Measurements from ENCODE around the gene FAM222A. TPM values are rescaled to one million over a fixed set of nuclear protein-coding genes. Genes with fewer than 3 reads are reported as not detected.

The FAM222A gene
- total RNA-seq, 1 experiment from 2014 or later = 4.2 TPM

- DNase-seq (ENCODE audit: low spot score) = no peak
Observed at GRCh38 chr12:109737126-109737525, 23.5 kb downstream of the FAM222A start.

GRCh38 chr12:109737631-109738030, 24.0 kb downstream of the FAM222A start:
- DNase-seq (ENCODE audit: low spot score) = no peak

GRCh38 chr12:109738209-109738608, 24.6 kb downstream of the FAM222A start:
- no peak for DNase-seq (ENCODE audit: low spot score)

- peak; percentile 21 for DNase-seq (ENCODE audit: low spot score)
Observed at GRCh38 chr12:109738878-109739665, 25.4 kb downstream of the FAM222A start.

- DNase-seq (ENCODE audit: low spot score) = no peak
Observed at GRCh38 chr12:109739747-109740693, 26.4 kb downstream of the FAM222A start.

GRCh38 chr12:109740694-109741245, 27.1 kb downstream of the FAM222A start:
- DNase-seq (ENCODE audit: low spot score) = no peak

GRCh38 chr12:109741286-109741969, 27.8 kb downstream of the FAM222A start:
- DNase-seq (ENCODE audit: low spot score) = no peak

GRCh38 chr12:109741970-109742703, 28.5 kb downstream of the FAM222A start:
- no peak for DNase-seq (ENCODE audit: low spot score)

- DNase-seq (ENCODE audit: low spot score) = no peak
Observed at GRCh38 chr12:109743076-109743910, 29.7 kb downstream of the FAM222A start.

GRCh38 chr12:109744026-109744425, 30.4 kb downstream of the FAM222A start:
- no peak for DNase-seq (ENCODE audit: low spot score)

GRCh38 chr12:109744986-109745942, 31.6 kb downstream of the FAM222A start:
- DNase-seq (ENCODE audit: low spot score) = no peak

GRCh38 chr12:109752117-109753053, 38.8 kb downstream of the FAM222A start:
- no peak for DNase-seq (ENCODE audit: low spot score)

GRCh38 chr12:109753054-109753401, 39.4 kb downstream of the FAM222A start:
- no peak for DNase-seq (ENCODE audit: low spot score)

GRCh38 chr12:109753959-109754358, 40.3 kb downstream of the FAM222A start:
- DNase-seq (ENCODE audit: low spot score) = no peak

GRCh38 chr12:109756457-109756856, 42.8 kb downstream of the FAM222A start:
- no peak for DNase-seq (ENCODE audit: low spot score)

GRCh38 chr12:109757671-109758265, 44.1 kb downstream of the FAM222A start:
- DNase-seq (ENCODE audit: low spot score) = no peak

All from A172 (cell line).